Stimulated activated memory B cell treated with anti-CD40 and anti-IgM and Interleukin-4, amounts not matched to agents 10 μg/mL and 1 μg/mL and 100 μg/mL, for 72 hours (primary cell): Measurements from ENCODE around the gene CSTA.
A peak's percentile ranks its signal among the peaks of the same experiment; 100 is the strongest.

Source experiments
- ATAC-seq: fragments of 150-1000 bp; cut with Tn5 transposase; 2 replicates; pipeline ENCODE4 v1.10.0; 2021
- H3K27ac Mint-ChIP-seq: one replicate; pipeline ENCODE4 v1.8.0; 2022; ENCODE audit warnings: mild to moderate bottlenecking, mixed read lengths
- H3K27me3 Mint-ChIP-seq: one replicate; pipeline ENCODE4 v1.8.0; 2022; ENCODE audit warnings: mixed read lengths
- H3K36me3 Mint-ChIP-seq: one replicate; pipeline ENCODE4 v1.8.0; 2022; ENCODE audit warnings: mixed read lengths
- H3K4me1 Mint-ChIP-seq: one replicate; pipeline ENCODE4 v1.8.0; 2022; ENCODE audit warnings: mixed read lengths
- H3K4me3 Mint-ChIP-seq: one replicate; pipeline ENCODE4 v1.8.0; 2022; ENCODE audit warnings: mild to moderate bottlenecking, moderate library complexity, mixed read lengths
- H3K9me3 Mint-ChIP-seq: one replicate; pipeline ENCODE4 v1.8.0; 2022; ENCODE audit warnings: mixed read lengths

The CSTA gene

DNA sequence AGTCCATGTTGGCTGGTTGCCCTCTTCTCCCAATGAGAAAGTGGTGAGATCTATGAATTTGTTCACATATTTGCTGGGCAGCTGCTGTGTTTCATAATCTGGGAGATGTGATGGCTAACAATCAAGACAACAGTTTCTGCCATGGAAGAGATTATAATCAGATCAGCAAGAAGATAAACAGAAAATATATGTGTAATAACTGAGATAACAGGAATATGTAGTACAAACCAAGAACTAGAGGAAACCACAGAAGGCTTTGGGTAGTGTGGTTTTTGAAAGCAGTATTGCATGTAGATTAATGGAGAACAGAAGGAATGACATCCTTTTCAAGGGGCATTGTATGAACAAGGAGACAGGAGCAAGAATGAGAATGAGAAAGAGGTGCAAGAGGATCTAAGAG lies 12.2 kb upstream of the CSTA start:
- Mint-ChIP-seq H3K36me3 (no peaks in the 10 kb centered on the region), H3K27ac (no peak overlapping the region), H3K9me3 (no peaks in the 10 kb centered on the region), H3K27me3 (peaks cover 17% of the 10 kb centered on the region), H3K4me1 (peaks cover 5% of the 10 kb centered on the region), H3K4me3 (no peak overlapping the region)
- no peak for ATAC-seq

DNA sequence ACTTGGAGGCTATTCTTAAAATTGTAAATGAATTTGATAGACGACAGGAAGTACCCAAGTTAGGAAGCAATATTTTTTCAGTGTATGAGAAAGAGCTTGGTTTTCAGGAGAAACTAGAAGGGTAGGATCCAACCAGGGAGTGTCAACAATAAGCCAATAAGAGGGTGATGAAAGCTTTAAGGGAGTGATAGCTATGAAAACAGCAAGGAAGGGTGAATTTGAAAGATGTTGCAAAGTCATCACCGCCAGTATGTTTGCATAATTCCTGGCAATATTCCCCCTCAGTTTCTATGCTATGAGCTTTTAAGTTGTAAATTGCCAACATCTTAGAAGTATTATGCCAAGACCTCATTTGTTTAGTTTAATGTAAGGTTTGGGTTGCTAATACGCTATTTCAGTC lies 11.8 kb upstream of the CSTA start:
- H3K36me3 Mint-ChIP-seq, result no peaks in the 10 kb centered on the region
- peaks cover under 1% of the 10 kb centered on the region for H3K4me1 Mint-ChIP-seq
- no peak overlapping the region for H3K27ac Mint-ChIP-seq
- no peak overlapping the region for H3K4me3 Mint-ChIP-seq
- peaks cover 22% of the 10 kb centered on the region for H3K27me3 Mint-ChIP-seq
- ATAC-seq, result no peak
- peaks cover 3% of the 10 kb centered on the region for H3K9me3 Mint-ChIP-seq

DNA sequence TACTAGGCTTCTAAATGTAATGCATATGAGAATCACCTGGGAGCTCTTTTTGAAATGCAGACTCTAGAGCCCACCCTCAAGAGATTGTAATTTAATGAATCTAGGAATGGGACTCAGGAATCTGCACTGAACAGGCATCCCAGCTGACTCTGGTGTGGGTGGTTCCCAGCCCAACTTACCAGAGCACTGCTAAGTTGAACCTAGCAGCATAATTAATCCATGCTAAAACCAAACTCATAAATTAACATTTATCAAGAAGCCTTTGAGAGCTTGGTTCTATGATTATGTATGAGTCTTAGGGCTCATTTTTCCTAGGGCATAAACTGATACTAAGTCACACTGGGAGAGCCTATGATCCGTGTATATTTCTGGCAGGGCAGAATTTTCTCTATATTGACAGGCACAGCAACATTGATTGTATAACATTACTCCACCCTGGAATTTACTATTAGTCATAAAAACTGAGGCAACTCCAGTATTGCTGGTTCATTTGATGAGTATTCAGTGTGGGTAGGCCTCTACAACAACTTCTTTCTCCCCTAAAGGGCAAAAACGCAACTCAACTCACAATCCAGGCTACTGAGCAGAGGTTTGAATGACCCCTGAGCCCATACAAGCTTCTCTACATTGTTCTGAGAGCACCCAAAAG lies 10.7 kb upstream of the CSTA start:
- no peak overlapping the region for H3K4me3 Mint-ChIP-seq
- ATAC-seq, result no peak
- no peak overlapping the region for H3K27ac Mint-ChIP-seq
- H3K27me3 Mint-ChIP-seq, result peaks cover 28% of the 10 kb centered on the region
- H3K36me3 Mint-ChIP-seq, result no peaks in the 10 kb centered on the region
- no peaks in the 10 kb centered on the region for H3K4me1 Mint-ChIP-seq
- peaks cover 7% of the 10 kb centered on the region for H3K9me3 Mint-ChIP-seq

DNA sequence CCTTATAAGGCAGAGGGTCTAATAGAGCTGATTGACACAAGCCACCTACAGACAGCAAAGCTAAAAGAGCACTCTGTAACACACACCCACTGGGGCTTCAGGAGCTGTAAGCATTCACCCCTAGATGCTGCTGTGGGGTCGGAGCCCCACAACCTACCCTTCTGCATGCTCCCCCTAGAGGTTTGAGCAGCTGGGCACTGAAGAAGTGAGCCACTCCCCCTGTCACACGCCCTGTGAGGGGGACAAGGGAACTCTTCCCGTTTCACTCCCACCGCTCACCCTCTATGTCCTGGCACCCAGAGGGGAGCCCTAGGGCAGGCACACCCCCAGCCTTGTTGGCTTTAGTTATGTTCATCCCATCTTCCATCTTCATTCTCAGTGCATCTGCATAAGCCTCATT lies 9.4 kb upstream of the CSTA start:
- no peaks in the 10 kb centered on the region for H3K4me1 Mint-ChIP-seq
- ATAC-seq, result no peak
- no peak overlapping the region for H3K27ac Mint-ChIP-seq
- no peaks in the 10 kb centered on the region for H3K36me3 Mint-ChIP-seq
- no peak overlapping the region for H3K4me3 Mint-ChIP-seq
- peaks cover 7% of the 10 kb centered on the region for H3K9me3 Mint-ChIP-seq
- peaks cover 28% of the 10 kb centered on the region for H3K27me3 Mint-ChIP-seq

DNA sequence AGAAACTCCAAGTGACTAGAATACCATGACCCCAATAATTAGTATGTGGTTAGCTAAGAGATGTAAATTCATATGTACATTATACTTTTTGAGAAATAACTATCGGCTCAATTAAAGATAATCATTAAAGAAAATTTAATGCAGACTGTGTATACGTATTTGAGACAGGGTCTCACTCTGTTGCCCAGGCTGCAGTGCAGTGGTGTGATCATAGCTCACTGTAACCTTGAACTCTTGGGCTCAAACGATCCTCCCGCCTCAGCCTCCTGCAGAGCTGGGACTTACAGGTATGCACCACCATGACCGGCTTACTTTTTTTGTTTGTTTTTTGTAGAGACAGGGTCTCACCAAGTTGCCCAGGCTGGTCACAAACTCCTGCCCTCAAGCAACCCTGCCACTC lies 8.7 kb upstream of the CSTA start:
- no peak for ATAC-seq
- Mint-ChIP-seq H3K4me3 (no peak overlapping the region), H3K36me3 (no peaks in the 10 kb centered on the region), H3K9me3 (peaks cover 7% of the 10 kb centered on the region), H3K27me3 (peaks cover 28% of the 10 kb centered on the region), H3K4me1 (peaks cover 6% of the 10 kb centered on the region), H3K27ac (no peak overlapping the region)

DNA sequence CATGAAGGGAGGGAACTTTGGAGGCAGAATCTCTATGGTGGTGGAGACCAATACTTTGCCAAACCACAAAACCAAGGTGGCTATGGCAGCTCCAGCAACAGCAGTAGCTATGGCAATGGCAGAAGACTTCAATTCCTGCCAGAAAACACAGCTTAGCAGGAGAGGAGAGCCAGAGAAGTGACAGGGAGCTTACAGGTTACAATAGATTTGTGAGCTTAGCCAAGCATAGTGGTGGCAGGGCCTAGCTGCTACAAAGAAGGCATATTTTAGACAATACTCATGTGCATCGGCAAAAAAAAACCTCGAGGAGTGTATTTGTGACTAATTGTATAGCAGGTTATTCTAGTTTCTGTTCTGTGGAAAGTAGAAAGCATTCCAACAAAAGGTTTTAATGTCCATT lies 6.4 kb upstream of the CSTA start:
- Mint-ChIP-seq H3K4me1 (peaks cover 16% of the 10 kb centered on the region), H3K36me3 (no peaks in the 10 kb centered on the region), H3K27ac (no peak overlapping the region), H3K4me3 (no peak overlapping the region), H3K9me3 (peaks cover 7% of the 10 kb centered on the region), H3K27me3 (peaks cover 28% of the 10 kb centered on the region)
- ATAC-seq, result no peak

DNA sequence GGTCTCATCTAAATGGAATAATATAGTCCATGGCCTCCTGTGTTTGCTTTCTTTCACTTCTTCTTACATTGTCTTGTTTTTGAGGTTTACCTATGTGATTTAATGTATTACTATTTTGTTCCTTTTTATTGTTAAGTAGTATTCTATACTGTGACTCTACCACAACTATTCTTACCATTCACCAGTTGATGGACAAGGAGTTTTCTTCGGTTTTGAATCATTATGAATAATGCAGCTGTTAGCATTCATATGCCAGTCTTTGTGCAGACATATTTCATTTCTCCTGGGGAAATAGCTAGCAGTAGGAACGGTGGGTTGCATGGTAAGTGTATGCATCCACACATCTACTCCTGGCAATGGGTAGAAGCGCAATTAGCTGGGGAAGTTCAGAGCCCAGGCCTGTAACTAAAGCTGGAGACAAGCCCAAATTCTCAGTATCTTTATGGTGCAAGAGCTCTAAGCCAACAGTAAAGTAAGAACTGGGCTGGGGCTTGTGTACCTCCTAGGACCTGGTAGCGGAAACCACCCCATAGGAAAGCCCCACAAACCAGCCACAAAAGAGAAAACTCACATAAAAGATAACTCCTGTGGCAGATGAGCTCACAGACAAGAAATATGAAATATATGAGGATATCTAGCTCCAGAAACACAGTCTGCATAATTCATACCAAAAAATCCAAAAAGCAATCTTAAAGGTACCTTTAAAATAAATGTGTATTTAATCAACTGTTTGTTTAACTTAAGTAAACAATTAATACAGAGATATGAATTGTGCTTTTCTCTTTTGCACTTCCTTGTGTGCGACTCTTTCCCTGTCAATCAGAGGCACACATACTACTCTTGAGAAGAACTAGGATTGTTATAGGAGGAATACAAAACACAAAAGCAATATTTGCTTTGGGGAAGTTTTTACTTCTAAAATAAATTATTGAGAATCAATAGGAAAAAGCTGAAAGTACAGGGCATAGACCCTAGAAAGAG lies 2.7 kb upstream of the CSTA start:
- Mint-ChIP-seq H3K4me3 (no peak overlapping the region), H3K4me1 (peaks cover 28% of the 10 kb centered on the region)
- peak; percentile 53 for ATAC-seq

DNA sequence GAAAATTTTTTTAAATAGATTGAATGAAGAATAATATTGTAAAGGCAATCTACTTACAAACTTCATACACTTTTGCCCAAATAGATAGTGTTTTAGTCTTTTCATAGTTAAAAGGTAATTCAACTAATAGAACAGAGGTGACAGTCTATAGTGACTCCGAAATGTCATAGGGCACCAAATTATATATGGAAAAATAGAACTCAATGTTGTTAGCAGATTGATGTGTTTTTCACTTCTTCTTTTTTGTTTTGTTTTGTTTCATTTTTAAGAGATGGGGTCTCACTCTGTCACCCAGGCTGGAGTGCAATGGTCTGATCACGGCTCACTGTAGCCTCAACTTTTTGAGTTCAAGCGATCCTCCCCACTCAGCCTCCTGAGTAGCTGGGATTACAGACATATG lies 721 bp downstream of the CSTA start:
- H3K4me3 Mint-ChIP-seq, result no peak overlapping the region
- ATAC-seq, result peak; percentile 50
- H3K27ac Mint-ChIP-seq, result peak overlapping the region; percentile 10
- no peaks in the 10 kb centered on the region for H3K9me3 Mint-ChIP-seq
- no peaks in the 10 kb centered on the region for H3K27me3 Mint-ChIP-seq
- no peaks in the 10 kb centered on the region for H3K36me3 Mint-ChIP-seq
- peaks cover 28% of the 10 kb centered on the region for H3K4me1 Mint-ChIP-seq

More for the DNA sequence above, 2.7 kb upstream of the CSTA start:
- H3K27ac Mint-ChIP-seq, result no peak overlapping the region
- peaks cover 15% of the 10 kb centered on the region for H3K27me3 Mint-ChIP-seq
- H3K36me3 Mint-ChIP-seq, result no peaks in the 10 kb centered on the region
- H3K9me3 Mint-ChIP-seq, result peaks cover 7% of the 10 kb centered on the region

DNA sequence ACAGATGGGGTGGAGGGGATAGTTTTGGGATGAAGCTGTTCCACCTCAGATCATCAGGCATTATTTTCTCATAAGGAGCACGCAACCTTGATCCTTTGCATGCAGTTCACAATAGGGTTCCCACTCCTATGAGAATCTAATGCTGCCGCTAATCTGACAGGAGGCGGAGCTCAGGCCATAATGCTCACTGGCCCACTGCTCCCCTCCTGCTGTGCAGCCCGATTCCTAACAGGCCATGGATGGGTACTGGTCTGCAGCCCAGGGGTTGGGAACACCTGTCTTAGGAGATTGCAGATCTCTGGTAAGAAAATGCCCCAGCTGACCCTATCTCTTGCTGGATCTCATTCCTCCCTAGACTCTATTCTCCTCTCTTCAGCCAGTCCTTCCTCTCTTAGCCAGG lies 6.8 kb downstream of the CSTA start:
- Mint-ChIP-seq H3K27ac (no peak overlapping the region), H3K4me3 (no peak overlapping the region), H3K36me3 (no peaks in the 10 kb centered on the region), H3K9me3 (no peaks in the 10 kb centered on the region), H3K27me3 (peaks cover 14% of the 10 kb centered on the region), H3K4me1 (peaks cover 6% of the 10 kb centered on the region)
- ATAC-seq, result no peak

DNA sequence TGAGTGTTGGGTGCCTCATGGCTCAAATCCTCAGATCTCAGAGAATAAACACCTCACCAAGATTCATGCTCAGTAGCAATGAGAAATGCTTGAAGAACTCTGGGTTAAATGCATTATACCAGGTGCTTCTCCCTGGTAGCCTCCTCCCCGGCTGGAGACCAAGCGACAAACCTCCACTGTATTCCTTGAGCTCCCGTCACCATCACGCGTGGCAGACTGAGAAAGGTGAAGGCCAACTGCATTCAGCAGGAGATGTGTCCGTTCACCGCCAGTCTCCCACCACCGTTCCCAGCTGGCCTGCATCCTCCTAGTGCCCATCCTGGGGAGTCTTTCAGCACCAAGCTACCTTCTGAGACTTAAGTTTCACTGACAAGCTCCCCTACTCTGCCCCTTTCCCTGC lies 7.5 kb downstream of the CSTA start:
- no peaks in the 10 kb centered on the region for H3K9me3 Mint-ChIP-seq
- H3K27ac Mint-ChIP-seq, result no peak overlapping the region
- H3K4me3 Mint-ChIP-seq, result no peak overlapping the region
- no peak for ATAC-seq
- peaks cover 14% of the 10 kb centered on the region for H3K27me3 Mint-ChIP-seq
- no peaks in the 10 kb centered on the region for H3K36me3 Mint-ChIP-seq
- H3K4me1 Mint-ChIP-seq, result peaks cover 6% of the 10 kb centered on the region

DNA sequence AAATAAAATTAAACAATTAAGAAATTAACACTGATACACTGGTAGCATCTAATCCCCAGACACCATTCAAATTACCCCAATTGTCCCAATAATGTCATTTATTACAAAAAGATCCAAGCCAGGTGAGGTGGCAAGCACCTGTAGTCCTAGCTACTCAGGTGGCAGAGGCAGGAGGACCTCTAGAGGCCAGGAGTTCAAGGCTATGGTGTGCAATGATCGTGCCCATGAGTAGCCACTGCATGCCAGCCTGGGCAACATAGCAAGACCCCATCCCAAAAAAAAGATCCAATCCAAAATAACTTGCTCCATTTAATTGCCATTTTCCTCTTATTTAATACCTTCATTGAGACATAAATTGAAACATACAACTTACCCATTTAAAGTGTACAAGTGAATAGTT lies 17.8 kb downstream of the CSTA start:
- no peaks in the 10 kb centered on the region for H3K4me1 Mint-ChIP-seq
- no peak overlapping the region for H3K27ac Mint-ChIP-seq
- no peak overlapping the region for H3K4me3 Mint-ChIP-seq
- peaks cover 6% of the 10 kb centered on the region for H3K27me3 Mint-ChIP-seq
- H3K36me3 Mint-ChIP-seq, result peaks cover 2% of the 10 kb centered on the region
- ATAC-seq, result no peak
- peaks cover 11% of the 10 kb centered on the region for H3K9me3 Mint-ChIP-seq

DNA sequence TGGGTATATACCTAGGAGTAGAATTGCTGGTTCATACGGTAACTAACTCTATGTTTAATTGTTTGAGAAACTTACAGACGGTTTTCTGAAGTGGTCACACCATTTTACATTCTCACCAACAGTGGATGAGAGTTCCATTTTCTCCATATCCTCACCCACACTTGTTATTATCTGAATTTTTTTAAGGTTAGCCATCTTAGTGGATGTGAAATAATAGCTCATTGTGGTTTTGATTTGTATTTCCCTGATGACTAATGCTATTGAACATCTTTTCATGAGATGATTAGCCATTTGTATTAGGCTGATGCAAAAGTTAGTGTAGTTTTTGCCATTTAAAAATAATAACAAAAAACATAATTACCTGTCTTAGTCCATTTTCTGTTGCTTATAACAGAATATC lies 18.6 kb downstream of the CSTA start:
- H3K27me3 Mint-ChIP-seq, result peaks cover 12% of the 10 kb centered on the region
- H3K4me1 Mint-ChIP-seq, result no peaks in the 10 kb centered on the region
- peaks cover 6% of the 10 kb centered on the region for H3K36me3 Mint-ChIP-seq
- no peak overlapping the region for H3K4me3 Mint-ChIP-seq
- H3K9me3 Mint-ChIP-seq, result peaks cover 14% of the 10 kb centered on the region
- no peak overlapping the region for H3K27ac Mint-ChIP-seq
- ATAC-seq, result no peak

DNA sequence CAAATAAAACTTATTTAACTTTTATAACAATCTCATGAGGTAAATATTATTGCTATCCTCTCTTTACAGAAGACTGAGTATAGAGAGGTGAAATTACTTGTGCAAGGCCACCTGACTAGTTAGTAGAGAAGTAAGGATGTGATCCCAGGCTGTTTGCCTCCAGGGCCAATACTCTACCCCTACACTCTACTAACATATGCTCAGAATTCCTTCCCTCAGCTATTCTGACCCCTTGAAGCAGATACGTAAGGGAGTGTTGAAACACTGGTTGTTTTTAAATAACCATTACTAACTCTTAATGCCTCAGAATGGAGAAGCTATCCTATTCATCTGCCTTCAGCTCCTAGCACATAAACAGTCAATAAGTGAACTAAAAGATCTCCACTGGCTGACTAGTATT lies 24.1 kb downstream of the CSTA start:
- peaks cover 8% of the 10 kb centered on the region for H3K9me3 Mint-ChIP-seq
- H3K4me1 Mint-ChIP-seq, result no peaks in the 10 kb centered on the region
- no peak for ATAC-seq
- no peak overlapping the region for H3K27ac Mint-ChIP-seq
- H3K27me3 Mint-ChIP-seq, result peaks cover 12% of the 10 kb centered on the region
- H3K36me3 Mint-ChIP-seq, result peaks cover 6% of the 10 kb centered on the region
- no peak overlapping the region for H3K4me3 Mint-ChIP-seq

DNA sequence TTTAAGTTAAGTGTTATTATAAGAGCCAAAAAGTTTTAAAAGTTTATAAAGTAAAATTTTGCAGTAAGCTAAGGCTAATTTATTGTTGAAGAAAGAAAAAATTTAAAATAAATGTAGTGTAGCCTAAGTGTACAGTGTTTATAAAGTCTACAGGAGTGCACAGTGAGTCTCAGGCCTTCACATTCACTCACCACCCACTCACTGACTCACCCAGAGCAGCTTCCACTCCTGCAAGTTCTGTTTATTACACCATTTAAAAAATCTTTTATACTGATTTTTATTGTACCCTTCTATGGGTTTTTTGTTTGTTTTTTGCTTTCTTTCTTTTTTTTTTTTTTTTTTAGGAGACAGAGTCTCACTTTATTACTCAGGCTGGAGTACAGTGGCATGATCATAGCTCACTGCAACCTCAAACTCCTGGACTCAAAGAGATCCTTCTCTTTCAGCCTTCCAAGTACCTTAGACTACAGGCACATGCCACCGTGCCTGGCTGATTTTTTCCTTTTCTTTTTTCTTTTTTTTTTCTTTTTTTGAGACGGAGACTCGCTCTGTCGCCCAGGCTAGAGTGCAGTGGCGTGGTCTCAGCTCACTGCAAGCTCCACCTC lies 25.9 kb downstream of the CSTA start:
- no peak overlapping the region for H3K27ac Mint-ChIP-seq
- peaks cover 8% of the 10 kb centered on the region for H3K9me3 Mint-ChIP-seq
- peaks cover 12% of the 10 kb centered on the region for H3K27me3 Mint-ChIP-seq
- H3K4me1 Mint-ChIP-seq, result no peaks in the 10 kb centered on the region
- H3K36me3 Mint-ChIP-seq, result peaks cover 6% of the 10 kb centered on the region
- no peak overlapping the region for H3K4me3 Mint-ChIP-seq
- ATAC-seq, result no peak

DNA sequence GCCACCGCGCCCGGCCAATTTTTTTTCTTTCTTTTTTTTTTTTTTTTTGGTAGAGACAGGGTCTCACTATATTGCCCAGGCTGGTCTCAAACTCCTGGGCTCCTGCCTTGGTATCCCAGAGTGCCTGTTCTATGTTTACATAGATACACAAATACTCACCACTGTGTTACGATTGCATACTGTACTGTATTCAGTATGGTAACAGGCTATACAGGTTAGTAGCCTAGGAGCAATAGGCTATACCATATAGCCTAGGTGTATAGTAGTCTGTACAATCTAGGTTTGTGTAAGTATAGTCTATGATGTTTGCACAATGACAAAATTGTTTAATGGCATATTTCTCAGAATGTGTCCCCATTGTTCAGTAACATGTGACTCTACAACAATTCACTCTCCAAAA lies 26.6 kb downstream of the CSTA start:
- no peak for ATAC-seq
- H3K9me3 Mint-ChIP-seq, result peaks cover 8% of the 10 kb centered on the region
- peaks cover 12% of the 10 kb centered on the region for H3K27me3 Mint-ChIP-seq
- no peaks in the 10 kb centered on the region for H3K4me1 Mint-ChIP-seq
- peaks cover 6% of the 10 kb centered on the region for H3K36me3 Mint-ChIP-seq
- H3K4me3 Mint-ChIP-seq, result no peak overlapping the region
- H3K27ac Mint-ChIP-seq, result no peak overlapping the region
